ENCODE data around the gene MBNL2.

Gene MBNL2

GRCh38 chr13:97212004-97212403 is 10.1 kb upstream of the MBNL2 start:
- no peak for DNase-seq

GRCh38 chr13:97212601-97213040 is 9.5 kb upstream of the MBNL2 start:
- no peak for DNase-seq

DNA sequence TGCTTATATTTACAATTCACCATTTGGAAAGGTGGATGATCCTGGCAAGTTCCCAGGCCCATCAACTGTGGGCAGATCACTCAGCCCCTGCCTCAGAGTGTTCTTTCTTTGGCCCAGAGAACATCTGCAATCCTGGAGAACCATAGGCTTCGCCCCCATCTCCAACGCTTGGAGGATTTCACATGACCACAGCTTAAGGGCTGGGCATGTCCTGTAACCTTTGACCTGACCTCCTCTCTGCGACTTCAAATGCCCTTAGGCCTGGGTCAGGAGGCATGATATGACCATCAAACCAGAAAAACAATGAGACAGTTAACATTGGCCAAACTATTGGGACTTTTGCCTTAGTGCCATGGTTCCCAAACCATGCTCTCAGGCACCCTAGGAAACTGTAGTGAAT is 7.2 kb upstream of the MBNL2 start:
- no peak for DNase-seq

- no peak for DNase-seq
Measured at GRCh38 chr13:97215325-97215724, 6.8 kb upstream of the MBNL2 start.

GRCh38 chr13:97219226-97219625 is 2.9 kb upstream of the MBNL2 start:
- no peak for DNase-seq

- DNase-seq: no peak
Measured at GRCh38 chr13:97220151-97220900, 1.8 kb upstream of the MBNL2 start.

DNA sequence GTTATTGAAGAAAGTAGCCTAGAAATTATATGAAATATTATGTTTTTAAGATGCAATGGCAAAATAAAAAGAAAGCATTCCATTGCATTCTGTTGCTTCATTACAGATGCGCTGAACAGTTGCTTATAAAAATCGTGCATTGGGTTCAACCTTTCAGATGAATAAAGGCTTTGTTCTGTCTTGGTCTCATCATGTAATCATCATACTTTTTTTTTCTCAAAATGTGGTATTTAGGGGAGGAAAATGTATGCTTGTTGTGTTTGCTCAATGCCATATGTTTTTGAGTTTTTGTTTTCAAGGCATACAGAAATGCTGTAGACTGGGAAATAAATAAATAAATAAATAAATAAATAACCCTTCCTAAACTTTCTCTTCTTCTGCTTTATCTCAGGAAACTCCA is 1.1 kb upstream of the MBNL2 start:
- no peak for DNase-seq

- no peak for DNase-seq
Measured at GRCh38 chr13:97221466-97221865, 667 bp upstream of the MBNL2 start.

DNA sequence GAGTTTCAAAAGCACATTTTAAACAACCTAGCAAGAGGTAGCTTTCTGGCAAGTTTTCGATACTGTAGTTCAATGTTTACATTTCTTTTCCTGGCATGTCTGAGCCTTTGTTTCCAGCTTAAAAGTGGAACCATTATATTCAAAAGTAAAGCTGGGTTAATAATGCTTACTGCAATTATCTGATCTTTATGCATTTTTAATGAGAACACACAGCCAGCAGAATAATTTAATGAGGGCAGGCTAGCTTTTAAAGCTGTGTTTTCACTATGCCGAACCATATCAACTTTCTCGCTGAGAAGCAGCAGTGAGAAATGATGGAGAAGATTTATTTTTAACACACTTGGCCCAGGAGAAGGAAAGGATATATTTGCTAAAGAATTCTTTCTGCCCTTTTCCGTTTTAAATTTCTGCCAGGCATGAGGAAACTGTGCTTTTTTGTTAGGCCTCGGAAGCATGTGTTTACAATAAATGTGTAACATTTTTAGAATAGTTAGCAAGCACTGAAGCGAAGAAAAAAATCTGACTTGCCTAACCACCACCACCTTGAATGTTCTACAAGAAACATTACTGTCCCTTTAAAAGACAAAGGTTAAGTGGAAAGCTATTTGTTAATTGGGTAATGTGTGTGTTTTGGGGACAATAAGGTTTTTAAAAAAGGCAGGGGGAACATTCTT is 1.0 kb downstream of the MBNL2 start:
- no peak for DNase-seq

GRCh38 chr13:97223711-97224541 is 1.8 kb downstream of the MBNL2 start:
- no peak for DNase-seq

DNA sequence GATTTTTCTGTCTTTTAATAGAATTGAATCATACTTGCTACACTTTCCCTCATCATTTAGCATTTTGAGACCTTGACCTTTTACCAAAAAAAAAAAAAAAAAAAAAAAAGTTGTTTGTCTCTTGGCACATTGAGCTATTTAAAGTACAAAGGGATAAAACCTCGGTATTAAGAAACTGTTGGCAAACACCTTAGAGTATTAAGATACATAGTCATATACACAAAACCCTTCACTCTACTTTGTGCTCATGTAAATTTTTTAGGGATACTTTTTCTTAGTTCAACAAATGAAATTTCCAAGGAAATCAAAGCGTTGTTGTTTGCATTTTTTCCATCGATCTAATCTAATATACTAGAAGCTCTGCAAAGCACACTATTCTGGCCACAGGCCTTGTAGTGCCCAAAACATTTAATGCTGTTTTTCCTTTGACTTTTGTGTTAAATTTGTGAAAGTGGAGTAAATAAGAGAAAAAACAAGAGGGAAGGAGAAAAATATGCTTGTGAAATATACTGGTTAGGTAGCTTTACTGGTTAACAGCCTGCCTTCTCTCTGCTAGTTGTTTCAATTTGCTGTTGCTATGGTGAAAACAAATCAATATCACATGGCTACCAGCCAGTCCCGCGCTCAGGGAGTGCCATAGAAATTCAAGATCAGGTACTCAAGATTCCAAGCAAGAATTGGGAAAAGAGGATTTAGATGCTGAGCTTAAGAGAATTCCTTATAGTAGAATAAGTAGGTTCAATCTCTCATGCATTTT is 2.6 kb downstream of the MBNL2 start:
- DNase-seq: no peak

DNA sequence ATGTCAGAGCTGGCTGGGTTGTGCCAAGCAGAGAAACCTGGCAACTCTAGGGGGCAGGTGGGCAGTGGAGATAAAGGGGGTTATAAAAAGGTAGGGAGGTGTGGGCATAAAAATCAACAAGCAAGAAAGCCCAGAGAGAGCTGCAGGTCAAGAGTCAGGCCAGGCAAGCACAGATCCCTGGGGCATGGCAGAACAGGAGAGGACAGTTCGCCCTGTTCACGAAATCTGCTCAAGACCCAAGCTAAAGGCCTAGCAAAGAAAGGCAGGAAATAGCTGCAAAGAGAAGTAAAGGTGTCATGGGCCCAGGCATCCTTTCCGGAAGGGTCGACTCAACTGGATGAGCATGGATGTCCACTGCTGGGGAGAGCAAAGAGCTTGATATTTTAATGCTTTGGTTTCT is 3.4 kb downstream of the MBNL2 start:
- no peak for DNase-seq

GRCh38 chr13:97226013-97226412 is 3.9 kb downstream of the MBNL2 start:
- no peak for DNase-seq

DNA sequence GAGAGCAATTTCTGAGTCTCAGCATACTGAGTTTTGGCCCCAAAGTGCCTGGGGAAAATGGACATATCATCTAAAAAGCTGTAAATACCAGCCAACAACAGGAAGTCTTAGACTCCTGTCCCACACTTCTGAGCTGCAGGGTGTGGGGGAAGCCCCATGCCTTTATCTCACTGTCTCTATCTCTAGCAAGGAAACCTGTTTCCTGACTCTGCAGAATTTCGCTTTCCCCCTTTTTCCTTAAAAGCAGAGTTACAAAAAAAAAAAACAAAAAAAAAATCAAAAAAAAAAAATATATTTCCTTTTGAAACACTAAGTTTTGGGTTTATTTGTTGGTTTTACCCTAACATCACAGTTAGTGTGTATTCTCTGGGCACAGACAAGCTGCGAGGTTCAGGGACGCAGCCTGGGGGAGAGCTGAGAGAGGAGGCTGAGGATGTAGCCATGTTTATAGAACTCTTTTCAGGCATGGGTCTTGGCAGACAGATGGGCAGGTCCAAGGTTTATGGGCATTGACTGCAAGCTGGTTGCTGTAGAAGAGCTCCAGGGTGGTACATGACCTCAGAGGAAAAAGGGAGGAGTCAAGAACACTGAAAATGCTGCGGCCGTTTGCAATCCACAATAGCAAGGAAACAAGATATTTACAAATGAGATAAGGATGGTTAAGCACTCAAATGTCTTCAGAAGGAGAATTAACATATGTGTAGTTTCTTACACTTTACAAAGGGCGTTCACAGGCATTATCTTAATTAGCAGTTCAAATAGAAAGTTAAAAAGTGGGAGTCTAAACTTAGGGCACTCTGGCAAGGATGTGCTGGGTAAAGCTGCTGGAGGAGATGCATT is 4.9 kb downstream of the MBNL2 start:
- DNase-seq: no peak

DNA sequence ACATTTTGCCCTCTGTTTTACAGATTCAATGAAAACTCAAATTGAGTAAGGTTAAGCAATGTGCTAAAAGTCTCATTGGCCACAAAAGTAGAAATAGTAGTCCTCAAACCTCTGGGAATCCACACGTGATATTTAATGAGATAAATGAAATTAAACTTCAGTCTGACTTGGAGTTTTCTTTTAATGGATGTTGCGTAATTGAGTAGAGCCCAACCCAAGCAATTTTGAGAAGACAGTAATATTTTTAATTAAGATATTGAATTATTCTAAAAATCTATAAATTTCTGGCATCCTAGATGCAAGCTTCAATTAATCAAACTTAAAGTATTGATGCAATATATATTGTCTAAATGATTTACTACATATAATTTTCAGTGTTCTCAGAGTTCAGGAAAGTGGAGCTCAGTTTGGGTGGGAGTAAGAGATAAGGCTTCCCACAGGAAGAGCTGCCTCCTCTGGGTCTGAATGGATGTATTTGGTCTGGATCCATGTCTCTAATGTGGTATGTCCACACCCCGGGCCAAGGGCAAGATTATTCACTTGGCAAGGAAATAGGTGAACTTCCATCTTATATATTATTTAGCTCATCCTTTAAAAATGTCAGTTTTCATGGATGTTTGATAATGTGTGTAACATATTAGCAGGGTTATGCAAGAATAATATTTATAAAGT is 6.9 kb downstream of the MBNL2 start:
- no peak for DNase-seq

DNA sequence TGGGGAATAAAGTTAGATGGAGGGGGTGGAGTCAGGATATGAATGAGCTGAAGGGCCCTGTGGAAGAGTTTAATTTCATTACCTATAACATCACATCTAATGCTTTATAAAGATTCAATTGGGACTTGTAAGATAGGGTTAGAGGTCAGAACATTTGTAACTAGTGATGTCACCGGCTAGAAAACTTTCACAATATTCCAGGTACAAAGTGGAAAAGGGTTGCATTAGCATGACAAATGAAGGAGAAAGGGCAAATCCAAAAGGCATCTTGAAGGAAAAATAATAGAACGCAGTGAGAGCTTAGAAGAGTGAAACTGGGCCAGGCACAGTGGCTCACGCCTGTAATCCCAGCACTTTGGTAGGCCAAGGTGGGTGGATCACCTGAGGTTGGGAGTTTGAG is 7.6 kb downstream of the MBNL2 start:
- no peak for DNase-seq

DNA sequence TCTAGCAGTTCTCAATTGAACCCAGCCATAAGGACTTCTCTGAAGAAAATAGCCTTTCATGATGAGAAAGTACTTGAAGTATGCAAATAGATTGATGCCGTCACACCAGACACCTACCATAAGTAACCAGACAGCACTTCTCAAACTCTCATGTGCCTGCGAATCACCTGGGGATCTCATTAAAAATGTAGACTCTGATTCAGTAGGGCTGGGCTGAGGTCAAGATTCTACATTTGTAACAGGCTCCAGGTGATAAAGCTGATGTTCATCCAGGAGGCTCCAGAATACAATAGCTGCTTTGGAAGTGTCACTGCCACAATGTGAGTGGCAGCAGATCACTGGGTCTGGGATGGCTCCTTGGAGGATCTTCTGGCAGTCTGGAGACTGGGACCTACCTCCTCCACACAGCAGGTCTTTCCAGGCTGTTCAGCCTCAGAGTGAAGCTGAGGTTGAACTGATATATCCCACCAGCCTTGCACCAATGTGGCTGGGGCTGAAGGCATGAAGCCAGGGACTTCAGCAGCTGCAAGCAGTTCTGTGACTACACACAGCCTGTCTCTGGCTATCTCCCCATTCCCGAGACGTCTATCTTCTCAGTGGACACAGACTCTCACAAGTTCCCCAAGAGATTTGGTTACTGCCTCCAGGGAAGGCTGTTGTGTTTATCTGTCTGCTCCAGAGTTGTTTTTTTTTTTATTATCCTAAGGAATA is 9.1 kb downstream of the MBNL2 start:
- DNase-seq: no peak

- no peak for DNase-seq
Measured at GRCh38 chr13:97231829-97232196, 9.7 kb downstream of the MBNL2 start.

DNA sequence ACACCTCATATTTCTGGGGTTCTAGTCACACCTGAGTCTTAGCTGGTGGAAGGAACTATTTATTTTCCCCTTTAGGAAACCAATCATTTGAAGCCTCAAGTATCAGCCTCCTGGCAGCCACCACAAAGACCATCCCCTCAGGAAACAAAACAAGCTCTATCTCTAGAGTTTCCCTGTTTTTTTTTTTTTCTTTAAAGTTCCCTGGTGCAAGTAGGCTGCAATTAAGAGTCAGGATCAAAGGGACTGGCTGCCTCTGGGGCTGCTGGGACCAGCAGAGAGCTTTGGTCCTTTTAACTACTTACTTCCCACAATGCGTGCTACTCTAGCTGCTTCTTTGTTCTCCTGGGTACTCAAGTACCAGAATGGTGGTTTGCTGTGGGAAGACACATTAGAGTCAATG is 11.4 kb downstream of the MBNL2 start:
- no peak for DNase-seq

DNA sequence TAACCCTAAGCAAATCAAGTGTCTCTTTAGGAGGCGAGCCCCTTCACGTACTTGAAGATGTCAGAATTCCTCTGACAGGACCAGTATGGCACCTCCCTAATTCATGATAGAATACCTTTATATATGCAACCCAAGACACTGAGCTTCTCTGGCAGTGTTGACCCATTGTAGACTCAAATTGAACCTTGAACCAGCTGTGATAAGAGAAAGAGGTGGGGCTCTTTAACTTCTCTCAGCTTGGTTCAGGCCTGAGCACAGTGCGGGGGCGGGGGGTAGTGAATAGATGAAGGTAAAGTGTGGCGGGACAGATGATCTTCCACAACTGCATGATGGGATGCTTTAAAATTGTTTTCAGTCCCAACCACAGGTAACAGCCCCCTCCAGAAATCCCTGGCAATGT is 12.1 kb downstream of the MBNL2 start:
- DNase-seq: no peak

- DNase-seq: no peak
Measured at GRCh38 chr13:97234742-97235141, 12.6 kb downstream of the MBNL2 start.

Measured in NCI-H187 treated with DMSO at 0.1 percent for 48 hours (cell line).